ENCODE measurements around the gene NHSL2. TPM values are rescaled to one million over a fixed set of nuclear protein-coding genes. Genes with fewer than 3 reads are reported as not detected.

Gene NHSL2
- total RNA-seq, 2 experiments from 2014 or later = not detected

DNA sequence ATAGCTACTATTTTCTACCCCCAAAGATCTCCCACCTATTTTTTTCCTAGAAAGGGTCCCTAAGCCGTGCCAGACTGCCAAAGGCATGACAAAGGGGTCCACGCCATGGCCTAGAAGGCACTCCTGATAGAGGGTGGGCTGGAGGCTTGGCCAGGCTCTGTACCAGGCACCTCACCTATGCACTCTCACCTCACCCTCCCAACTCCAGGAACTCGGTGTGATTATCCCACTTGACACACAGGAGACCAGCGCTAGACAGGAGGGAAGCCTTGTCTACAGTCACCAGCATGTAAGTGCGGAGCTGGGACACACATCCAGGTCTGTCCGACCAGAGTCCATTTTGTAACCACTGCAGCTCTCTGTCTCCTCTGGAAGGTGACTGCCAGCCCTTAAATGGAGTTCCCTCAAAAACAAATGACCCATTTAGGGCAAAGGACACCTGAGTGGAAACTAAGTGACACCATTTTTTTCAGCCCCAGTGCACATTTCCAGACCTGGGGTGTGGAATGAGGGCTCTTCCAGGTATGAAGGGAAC, 114.7 kb downstream of the NHSL2 start:
- no peak overlapping the region for H3K27ac ChIP-seq (ENCODE audit: low read depth, low read length, poor library complexity, severe bottlenecking)
- no peaks in the 10 kb centered on the region for H3K36me3 ChIP-seq (ENCODE audit: insufficient read depth, low read length)
- intact Hi-C loops (cut with micrococcal nuclease; ENCODE audit: unreplicated experiment) = no loop called here
- no peaks in the 10 kb centered on the region for H3K79me2 ChIP-seq (ENCODE audit: insufficient read depth, low read depth, low read length)
- no TSS peak for BruUV-seq (replicated peaks)
- no peaks in the 10 kb centered on the region for H3K4me1 ChIP-seq (ENCODE audit: insufficient read depth, low read length, poor library complexity, severe bottlenecking)
- no peak for DNase-seq (ENCODE audit: low spot score)
- no peaks in the 10 kb centered on the region for H3K9me2 ChIP-seq (ENCODE audit: insufficient read depth, low read length)
- H3K9me3 ChIP-seq (ENCODE audit: low read length) = no peaks in the 10 kb centered on the region
- CTCF ChIA-PET (ENCODE audit: unreplicated experiment) = interaction anchor here (0.7 kb wide), 1 partner anchor 120 kb away, joined by 3 read pairs; no protein-coding TSS in a partner anchor
- H3K4me2 ChIP-seq (ENCODE audit: low read length) = no peak overlapping the region
- no peak overlapping the region for H2AFZ ChIP-seq (ENCODE audit: low read length)
- no peak overlapping the region for H3K4me3 ChIP-seq (ENCODE audit: low read depth, low read length, poor library complexity, severe bottlenecking)
- TF ChIP-seq EZH2phosphoT487 (IDR thresholded peaks at IDR 0.05; ENCODE audit: borderline replicate concordance, low read depth, low read length) = no peak
- no peak for TF ChIP-seq CTCF (conservative IDR thresholded peaks at IDR 0.05; ENCODE audit: low read length)
- no peaks in the 10 kb centered on the region for H4K20me1 ChIP-seq (ENCODE audit: insufficient read depth, low read length)
- POLR2A ChIA-PET = no interaction called here

DNA sequence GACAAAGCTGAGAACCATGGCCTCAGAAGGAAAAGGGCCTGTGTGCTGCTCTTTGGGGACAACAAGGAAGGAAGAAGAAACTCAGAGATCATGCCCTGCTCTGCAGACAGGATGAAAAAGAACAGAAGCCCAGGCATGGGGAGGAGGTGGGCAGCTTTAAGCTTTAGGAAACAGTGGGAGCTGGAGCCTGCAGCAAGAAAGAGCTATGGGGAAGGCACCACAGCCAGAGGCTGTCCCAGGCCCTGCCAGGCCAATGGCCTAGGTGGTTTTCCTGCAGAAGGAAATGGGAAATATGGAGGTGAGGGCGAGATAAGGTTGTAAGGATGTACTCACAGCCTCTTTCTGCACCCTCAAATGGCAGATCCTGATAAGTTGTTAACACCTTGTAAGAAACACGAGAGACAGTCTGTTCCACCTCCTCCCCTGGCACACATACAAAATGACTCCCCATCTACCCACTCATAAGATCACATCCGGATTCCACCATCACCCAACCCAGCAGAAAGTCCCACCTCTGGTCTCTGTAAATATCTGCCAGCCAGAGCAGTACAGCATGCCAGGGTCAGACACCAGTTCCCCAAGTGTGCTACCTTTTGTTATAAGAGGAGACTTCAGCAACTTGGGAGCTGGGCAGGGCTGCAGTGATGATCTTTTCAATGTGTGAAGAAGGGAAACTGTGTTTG, 115.8 kb downstream of the NHSL2 start:
- intact Hi-C loops (cut with micrococcal nuclease; ENCODE audit: unreplicated experiment) = no loop called here
- no peaks in the 10 kb centered on the region for H3K79me2 ChIP-seq (ENCODE audit: insufficient read depth, low read depth, low read length)
- no peak overlapping the region for H3K27ac ChIP-seq (ENCODE audit: low read depth, low read length, poor library complexity, severe bottlenecking)
- H3K4me3 ChIP-seq (ENCODE audit: low read depth, low read length, poor library complexity, severe bottlenecking) = no peak overlapping the region
- BruUV-seq (replicated peaks) = no TSS peak
- POLR2A ChIA-PET = interaction anchor here (0.9 kb wide), 1 partner anchor 9 kb away, joined by 3 read pairs; no protein-coding TSS in a partner anchor
- TF ChIP-seq CTCF (conservative IDR thresholded peaks at IDR 0.05; ENCODE audit: low read length) (no peak), EZH2phosphoT487 (IDR thresholded peaks at IDR 0.05; ENCODE audit: borderline replicate concordance, low read depth, low read length) (no peak)
- no peaks in the 10 kb centered on the region for H3K4me1 ChIP-seq (ENCODE audit: insufficient read depth, low read length, poor library complexity, severe bottlenecking)
- no peak for DNase-seq (ENCODE audit: low spot score)
- H3K9me3 ChIP-seq (ENCODE audit: low read length) = no peaks in the 10 kb centered on the region
- H2AFZ ChIP-seq (ENCODE audit: low read length) = no peak overlapping the region
- H3K36me3 ChIP-seq (ENCODE audit: insufficient read depth, low read length) = no peaks in the 10 kb centered on the region
- H3K4me2 ChIP-seq (ENCODE audit: low read length) = no peak overlapping the region
- CTCF ChIA-PET (ENCODE audit: unreplicated experiment) = no interaction called here
- no peaks in the 10 kb centered on the region for H3K9me2 ChIP-seq (ENCODE audit: insufficient read depth, low read length)
- no peaks in the 10 kb centered on the region for H4K20me1 ChIP-seq (ENCODE audit: insufficient read depth, low read length)
